WTC11 (cell line): Measurements from ENCODE around the gene PARD3B. TPM values are rescaled to one million over a fixed set of nuclear protein-coding genes. Genes with fewer than 3 reads are reported as not detected.

Experiments used
- ATAC-seq: fragments of 200-7000 bp; cut with Tn5 transposase; 2 replicates; pipeline ENCODE4 v1.10.0; 2021; ENCODE audit warnings: mild to moderate bottlenecking, moderate library complexity
- CTCF ChIA-PET: fragments of 300-600 bp; sonication (Branson Sonifier 250); formaldehyde crosslinking; loops from one replicate; lab custom pipeline; 2021; ENCODE audit warnings: antibody characterized with exemption; lab: Charles Lee
- POLR2A ChIA-PET: fragments of 350-600 bp; sonication (Branson Sonifier 250); formaldehyde crosslinking; loops from one replicate; lab custom pipeline; 2021; ENCODE audit warnings: antibody characterized with exemption; lab: Charles Lee
- DNase-seq: peaks from one replicate; pipeline ENCODE4 v3.0.0; 2021; ENCODE audit warnings: low spot score
- H3K27ac Mint-ChIP-seq: 2 replicates; pipeline ENCODE4 v1.8.0; 2021; ENCODE audit warnings: mixed read lengths
- H3K27me3 Mint-ChIP-seq: 2 replicates; pipeline ENCODE4 v1.8.0; 2021; ENCODE audit warnings: low read depth, mild to moderate bottlenecking, moderate library complexity, mixed read lengths
- H3K36me3 Mint-ChIP-seq: 2 replicates; pipeline ENCODE4 v1.8.0; 2021; ENCODE audit warnings: mixed read lengths
- H3K4me1 Mint-ChIP-seq: 2 replicates; pipeline ENCODE4 v1.8.0; 2022; ENCODE audit warnings: mixed read lengths
- H3K4me3 Mint-ChIP-seq: 2 replicates; pipeline ENCODE4 v1.8.0; 2021; ENCODE audit warnings: mild to moderate bottlenecking, moderate library complexity, mixed read lengths
- H3K9me3 Mint-ChIP-seq: 2 replicates; pipeline ENCODE4 v1.8.0; 2021; ENCODE audit warnings: mixed read lengths
- ESRRA ChIP-seq: sonication (generic); formaldehyde crosslinking; IDR thresholded peaks from 2 replicates; pipeline ENCODE4 v1.8.1; 2022; ENCODE audit warnings: mild to moderate bottlenecking, missing genetic modification reagents, borderline replicate concordance
- FOXJ3 ChIP-seq: sonication (generic); formaldehyde crosslinking; IDR thresholded peaks from 2 replicates; pipeline ENCODE4 v1.9.0; 2021; ENCODE audit warnings: missing genetic modification reagents, mild to moderate bottlenecking, borderline replicate concordance
- HMGA2 ChIP-seq: fragments of 250-450 bp; sonication (Bioruptor Pico); IDR thresholded peaks from 2 replicates; pipeline ENCODE4 v1.4.0; 2021; ENCODE audit warnings: mild to moderate bottlenecking, moderate library complexity
- IRF1 ChIP-seq: sonication (generic); formaldehyde crosslinking; IDR thresholded peaks from 2 replicates; pipeline ENCODE4 v1.8.0; 2023; ENCODE audit warnings: missing genetic modification reagents
- JUN ChIP-seq: sonication (generic); formaldehyde crosslinking; IDR thresholded peaks from 2 replicates; pipeline ENCODE4 v1.8.0; 2023; ENCODE audit warnings: mild to moderate bottlenecking, missing genetic modification reagents
- KAT7 ChIP-seq: sonication (generic); formaldehyde crosslinking; IDR thresholded peaks from 2 replicates; pipeline ENCODE4 v1.8.1; 2023; ENCODE audit warnings: missing genetic modification reagents, mild to moderate bottlenecking, borderline replicate concordance
- NR2C2 ChIP-seq: sonication (generic); formaldehyde crosslinking; IDR thresholded peaks from 2 replicates; pipeline ENCODE4 v1.8.0; 2022; ENCODE audit warnings: mild to moderate bottlenecking, missing genetic modification reagents
- SMAD4 ChIP-seq: sonication (generic); formaldehyde crosslinking; IDR thresholded peaks from 2 replicates; pipeline ENCODE4 v1.8.0; 2022; ENCODE audit warnings: mild to moderate bottlenecking, missing genetic modification reagents
- STAT6 ChIP-seq: sonication (generic); formaldehyde crosslinking; conservative IDR thresholded peaks from 2 replicates; pipeline ENCODE4 v1.8.1; 2023; ENCODE audit warnings: mild to moderate bottlenecking, low read depth, missing genetic modification reagents, moderate library complexity
- TP53 ChIP-seq: sonication (generic); formaldehyde crosslinking; IDR thresholded peaks from 2 replicates; pipeline ENCODE4 v1.8.1; 2023; ENCODE audit warnings: mild to moderate bottlenecking, missing genetic modification reagents
- USF1 ChIP-seq: sonication (generic); formaldehyde crosslinking; IDR thresholded peaks from 2 replicates; pipeline ENCODE4 v1.8.0; 2022; ENCODE audit warnings: mild to moderate bottlenecking, missing genetic modification reagents
- ZBTB43 ChIP-seq: sonication (generic); formaldehyde crosslinking; IDR thresholded peaks from 2 replicates; pipeline ENCODE4 v1.8.1; 2023; ENCODE audit warnings: mild to moderate bottlenecking, missing genetic modification reagents
- ZNF263 ChIP-seq: sonication (generic); formaldehyde crosslinking; IDR thresholded peaks from 2 replicates; pipeline ENCODE4 v1.8.1; 2022; ENCODE audit warnings: low read depth, mild to moderate bottlenecking, moderate library complexity, missing genetic modification reagents
- ZNF423 ChIP-seq: fragments of 250-450 bp; sonication (Bioruptor Pico); IDR thresholded peaks from 2 replicates; pipeline ENCODE4 v2.1.2; 2022; ENCODE audit warnings: mild to moderate bottlenecking, moderate library complexity
- total RNA-seq: library from RNA; stranded (reverse); gene quantifications from 3 replicates; pipeline ENCODE4 v1.2.3, GENCODE V29; 2021
- TF ChIP-seq, protein P1 (sequence below): sonication (generic); formaldehyde crosslinking; IDR thresholded peaks from 2 replicates; pipeline ENCODE4 v1.8.0; 2022; ENCODE audit warnings: mild to moderate bottlenecking, missing genetic modification reagents
- TF ChIP-seq, protein P2 (sequence below): sonication (generic); formaldehyde crosslinking; conservative IDR thresholded peaks from 2 replicates; pipeline ENCODE4 v1.8.1; 2022; ENCODE audit warnings: mild to moderate bottlenecking, missing genetic modification reagents

Gene PARD3B
- total RNA-seq, 1 experiment from 2014 or later = 5.6 TPM

DNA sequence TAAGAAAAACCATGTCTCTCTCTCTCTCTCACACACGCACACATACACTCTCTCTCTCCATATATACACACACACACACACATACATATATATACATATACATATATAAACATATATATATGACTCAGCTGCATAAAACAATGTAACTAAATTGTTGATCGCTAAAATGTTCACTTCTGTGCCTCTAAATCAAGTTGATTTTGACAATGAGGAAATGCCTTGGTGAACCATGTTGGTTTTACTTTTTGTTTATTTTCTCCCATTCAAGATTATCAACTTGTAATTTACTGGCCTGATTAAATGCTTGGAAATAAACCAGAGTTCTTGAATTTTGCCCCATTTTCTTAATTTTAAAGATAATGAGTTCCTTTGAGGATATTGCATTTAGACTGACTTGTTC lies 500.4 kb downstream of the PARD3B start:
- peaks cover 17% of the 10 kb centered on the region for H3K9me3 Mint-ChIP-seq
- no peak for TF ChIP-seq ESRRA (CRISPR knock-in tag)
- no peak overlapping the region for H3K27ac Mint-ChIP-seq
- peaks cover 28% of the 10 kb centered on the region for H3K4me1 Mint-ChIP-seq
- ChIA-PET CTCF (no interaction called here), POLR2A (no interaction called here)
- H3K36me3 Mint-ChIP-seq = peaks cover 16% of the 10 kb centered on the region
- no peak overlapping the region for H3K4me3 Mint-ChIP-seq
- DNase-seq = no peak
- H3K27me3 Mint-ChIP-seq = peaks cover 5% of the 10 kb centered on the region; the same call in 1 of the 2 replicates
- no peak for ATAC-seq

DNA sequence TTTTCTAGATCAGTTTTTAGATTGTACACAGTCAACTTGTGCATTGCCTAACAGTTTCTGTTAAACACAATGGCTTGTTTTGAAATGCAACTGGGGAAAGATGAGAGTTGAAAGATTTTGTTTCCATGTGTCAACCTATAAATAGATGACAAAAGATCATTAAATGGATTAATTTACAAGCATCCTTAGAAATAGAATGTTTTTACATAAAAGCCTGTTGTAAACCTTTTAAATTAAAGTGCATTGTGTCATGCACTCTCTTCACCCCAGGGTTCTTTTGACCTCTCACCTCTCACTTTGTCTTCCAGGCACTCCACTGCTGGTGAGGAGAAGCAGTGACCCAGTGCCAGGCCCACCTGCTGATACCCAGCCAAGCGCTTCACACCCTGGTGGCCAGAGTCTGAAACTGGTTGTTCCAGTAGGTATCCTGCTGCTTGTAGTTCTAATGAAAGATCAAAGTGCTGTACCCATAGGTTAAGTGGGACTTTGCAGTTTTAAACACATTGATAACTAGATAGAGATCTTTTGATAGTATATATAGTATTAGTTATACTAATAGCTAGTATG lies 502.1 kb downstream of the PARD3B start:
- POLR2A ChIA-PET = no interaction called here
- TF ChIP-seq ZNF423 (CRISPR knock-in tag) (peak; percentile 97), TP53 (CRISPR knock-in tag) (no peak)
- H3K36me3 Mint-ChIP-seq = peaks cover 16% of the 10 kb centered on the region
- peaks cover 17% of the 10 kb centered on the region for H3K9me3 Mint-ChIP-seq
- peaks cover 28% of the 10 kb centered on the region for H3K4me1 Mint-ChIP-seq
- H3K27ac Mint-ChIP-seq = no peak overlapping the region
- no peak overlapping the region for H3K4me3 Mint-ChIP-seq
- CTCF ChIA-PET = interaction anchor here (0.8 kb wide), 1 partner anchor 237 kb away, joined by 3 read pairs; no protein-coding TSS in a partner anchor
- ATAC-seq (peak; percentile 99), DNase-seq (peak; percentile 76)
- peaks cover 5% of the 10 kb centered on the region; the same call in 1 of the 2 replicates for H3K27me3 Mint-ChIP-seq

GRCh38 chr2:205051417-205051816 lies 506.1 kb downstream of the PARD3B start:
- Mint-ChIP-seq H3K27ac (no peak overlapping the region), H3K27me3 (peaks cover 5% of the 10 kb centered on the region; the same call in 1 of the 2 replicates), H3K4me3 (no peak overlapping the region), H3K4me1 (peaks cover 25% of the 10 kb centered on the region), H3K36me3 (peaks cover 12% of the 10 kb centered on the region), H3K9me3 (peaks cover 13% of the 10 kb centered on the region)
- no peak for ATAC-seq
- no peak for DNase-seq
- CTCF ChIA-PET = no interaction called here
- POLR2A ChIA-PET = no interaction called here
- TF ChIP-seq, protein P1, sequence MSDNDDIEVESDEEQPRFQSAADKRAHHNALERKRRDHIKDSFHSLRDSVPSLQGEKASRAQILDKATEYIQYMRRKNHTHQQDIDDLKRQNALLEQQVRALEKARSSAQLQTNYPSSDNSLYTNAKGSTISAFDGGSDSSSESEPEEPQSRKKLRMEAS (CRISPR knock-in tag) = no peak
- no peak for TF ChIP-seq USF1 (CRISPR knock-in tag)
- TF ChIP-seq HMGA2 = no peak
- no peak for TF ChIP-seq KAT7
- no peak for TF ChIP-seq NR2C2 (CRISPR knock-in tag)
- TF ChIP-seq JUN (CRISPR knock-in tag) = no peak
- no peak for TF ChIP-seq FOXJ3 (CRISPR knock-in tag)

- Mint-ChIP-seq H3K27me3 (peaks cover 5% of the 10 kb centered on the region; the same call in 1 of the 2 replicates), H3K4me3 (no peak overlapping the region), H3K27ac (no peak overlapping the region), H3K9me3 (peaks cover 15% of the 10 kb centered on the region), H3K4me1 (peaks cover 15% of the 10 kb centered on the region), H3K36me3 (peaks cover 13% of the 10 kb centered on the region)
- ChIA-PET POLR2A (no interaction called here), CTCF (no interaction called here)
- no peak for ATAC-seq
- TF ChIP-seq SMAD4 (CRISPR knock-in tag) (no peak), NR2C2 (CRISPR knock-in tag) (no peak)
- no peak for DNase-seq
These were observed 507.5 kb downstream of the PARD3B start for GRCh38 chr2:205052781-205053180.

DNA sequence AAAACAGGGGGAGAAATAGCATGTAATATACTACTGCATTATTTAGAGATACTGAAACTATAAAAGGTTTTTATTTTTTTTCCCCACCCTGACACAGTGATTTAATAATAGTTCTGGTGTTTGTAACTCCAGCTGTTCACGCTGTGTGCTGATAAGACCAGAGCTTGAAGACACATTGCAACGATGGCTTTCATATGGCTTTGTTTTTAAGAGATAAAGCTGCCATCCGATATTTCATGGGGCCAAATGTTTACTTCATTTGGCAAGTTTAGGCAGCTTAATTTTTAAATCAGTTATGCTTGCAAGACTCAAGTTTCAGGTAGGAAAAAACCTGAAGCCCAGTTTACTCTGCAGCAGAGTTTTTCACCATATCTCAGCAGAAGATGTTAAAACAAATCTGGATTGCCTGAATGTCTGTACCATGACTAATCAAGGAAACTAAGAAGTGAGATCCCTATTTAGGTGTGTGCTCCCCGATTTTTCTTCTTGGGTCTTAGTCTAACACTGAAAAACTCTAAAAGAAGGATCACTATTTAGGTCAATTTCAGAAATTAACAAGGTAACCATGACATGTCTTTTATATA lies 508.6 kb downstream of the PARD3B start:
- H3K27ac Mint-ChIP-seq = no peak overlapping the region
- ChIA-PET CTCF (no interaction called here), POLR2A (no interaction called here)
- TF ChIP-seq ZBTB43 (CRISPR knock-in tag) (no peak), ZNF263 (CRISPR knock-in tag) (no peak), IRF1 (CRISPR knock-in tag) (no peak), STAT6 (CRISPR knock-in tag) (no peak)
- TF ChIP-seq, protein P2, sequence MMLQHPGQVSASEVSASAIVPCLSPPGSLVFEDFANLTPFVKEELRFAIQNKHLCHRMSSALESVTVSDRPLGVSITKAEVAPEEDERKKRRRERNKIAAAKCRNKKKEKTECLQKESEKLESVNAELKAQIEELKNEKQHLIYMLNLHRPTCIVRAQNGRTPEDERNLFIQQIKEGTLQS (CRISPR knock-in tag) = no peak
- ATAC-seq = no peak
- peaks cover 21% of the 10 kb centered on the region for H3K36me3 Mint-ChIP-seq
- H3K4me1 Mint-ChIP-seq = peaks cover 8% of the 10 kb centered on the region; the same call in 1 of the 2 replicates
- H3K9me3 Mint-ChIP-seq = peaks cover 23% of the 10 kb centered on the region
- DNase-seq = no peak
- H3K27me3 Mint-ChIP-seq = peaks cover 5% of the 10 kb centered on the region; the same call in 1 of the 2 replicates
- H3K4me3 Mint-ChIP-seq = no peak overlapping the region
